Measurements from ENCODE around the gene FANCC.

Gene FANCC

GRCh38 chr9:95073042-95073607 lies 244.4 kb downstream of the FANCC start:
- peak; percentile 32 for TF ChIP-seq CTCF (IDR thresholded peaks at IDR 0.05; ENCODE audit: insufficient read depth, low read depth, low read length, missing control alignments)
- no peak overlapping the region for H3K4me3 ChIP-seq (ENCODE audit: low read length)
- DNase-seq (ENCODE audit: low read depth) = no peak

GRCh38 chr9:95071925-95072324 lies 245.6 kb downstream of the FANCC start:
- H3K4me3 ChIP-seq (ENCODE audit: low read length) = no peak overlapping the region
- TF ChIP-seq CTCF (IDR thresholded peaks at IDR 0.05; ENCODE audit: insufficient read depth, low read depth, low read length, missing control alignments) = no peak

GRCh38 chr9:95071450-95071849 lies 246.1 kb downstream of the FANCC start:
- no peak for DNase-seq (ENCODE audit: low read depth)
- TF ChIP-seq CTCF (IDR thresholded peaks at IDR 0.05; ENCODE audit: insufficient read depth, low read depth, low read length, missing control alignments) = no peak
- H3K4me3 ChIP-seq (ENCODE audit: low read length) = no peak overlapping the region

More at GRCh38 chr9:95071925-95072324, 245.6 kb downstream of the FANCC start:
- DNase-seq (ENCODE audit: low read depth) = no peak

- no peak for TF ChIP-seq CTCF (IDR thresholded peaks at IDR 0.05; ENCODE audit: insufficient read depth, low read depth, low read length, missing control alignments)
These were observed 246.9 kb downstream of the FANCC start for GRCh38 chr9:95070549-95071021.

GRCh38 chr9:95067897-95068296 lies 249.6 kb downstream of the FANCC start:
- peak; percentile 62 for DNase-seq (ENCODE audit: low read depth)

More at GRCh38 chr9:95070549-95071021, 246.9 kb downstream of the FANCC start:
- H3K4me3 ChIP-seq (ENCODE audit: low read length) = no peak overlapping the region
- no peak for DNase-seq (ENCODE audit: low read depth)

GRCh38 chr9:95067057-95067456 lies 250.5 kb downstream of the FANCC start:
- TF ChIP-seq CTCF (IDR thresholded peaks at IDR 0.05; ENCODE audit: insufficient read depth, low read depth, low read length, missing control alignments) = no peak
- no peak overlapping the region for H3K4me3 ChIP-seq (ENCODE audit: low read length)
- DNase-seq (ENCODE audit: low read depth) = no peak

More at GRCh38 chr9:95067897-95068296, 249.6 kb downstream of the FANCC start:
- H3K4me3 ChIP-seq (ENCODE audit: low read length) = no peak overlapping the region
- no peak for TF ChIP-seq CTCF (IDR thresholded peaks at IDR 0.05; ENCODE audit: insufficient read depth, low read depth, low read length, missing control alignments)

- no peak for TF ChIP-seq CTCF (IDR thresholded peaks at IDR 0.05; ENCODE audit: insufficient read depth, low read depth, low read length, missing control alignments)
- no peak for DNase-seq (ENCODE audit: low read depth)
- no peak overlapping the region for H3K4me3 ChIP-seq (ENCODE audit: low read length)
These were observed 252.3 kb downstream of the FANCC start for GRCh38 chr9:95065224-95065623.
